ENCODE measurements around the gene LAT.

- TF ChIP-seq CTCF (IDR thresholded peaks at IDR 0.05): no peak
- no peak for TF ChIP-seq EZH2 (IDR thresholded peaks at IDR 0.05)
- TF ChIP-seq EZH2phosphoT487 (IDR thresholded peaks at IDR 0.05): no peak
Measured at GRCh38 chr16:28964496-28964895, 20.4 kb upstream of the LAT start.

All from neural progenitor cell (in vitro differentiated cells).